Hindlimb muscle (tissue), 1 donor: ENCODE measurements around the gene DNASE1L1. TPM values are rescaled to one million over a fixed set of nuclear protein-coding genes. Genes with fewer than 3 reads are reported as not detected.

Experiments
- DNase-seq: peaks from one replicate; pipeline ENCODE4 v3.0.0-alpha.2; 2013
- polyA plus RNA-seq: library from polyadenylated mRNA; unstranded; fragments of 120-200 nt; gene quantifications from one replicate; pipeline ENCODE4 v1.2.1, GENCODE V29; 2013; ENCODE audit not compliant: insufficient read length

The DNASE1L1 gene
- polyA plus RNA-seq, 1 donor = 44.6 TPM

DNA sequence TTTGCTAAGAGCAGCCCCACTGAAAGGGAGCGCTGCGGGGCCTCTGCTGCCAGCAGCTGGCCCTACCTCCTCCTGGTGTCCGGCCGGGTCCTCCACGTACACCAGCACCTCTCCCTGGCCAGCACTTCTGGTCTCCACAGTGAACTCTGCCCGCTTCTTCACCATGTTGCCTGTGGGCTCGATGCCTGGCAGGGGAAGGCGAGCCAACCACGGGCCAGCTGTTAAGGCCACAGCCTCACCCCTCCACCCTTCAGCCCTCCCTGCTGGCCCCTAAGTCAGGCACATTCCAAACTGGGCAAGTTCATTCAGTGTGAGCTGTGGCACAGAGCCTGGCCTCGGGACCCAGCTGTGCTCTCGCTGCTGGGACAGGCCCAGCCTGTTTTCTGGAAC is 42.4 kb downstream of the DNASE1L1 start:
- DNase-seq = no peak

DNA sequence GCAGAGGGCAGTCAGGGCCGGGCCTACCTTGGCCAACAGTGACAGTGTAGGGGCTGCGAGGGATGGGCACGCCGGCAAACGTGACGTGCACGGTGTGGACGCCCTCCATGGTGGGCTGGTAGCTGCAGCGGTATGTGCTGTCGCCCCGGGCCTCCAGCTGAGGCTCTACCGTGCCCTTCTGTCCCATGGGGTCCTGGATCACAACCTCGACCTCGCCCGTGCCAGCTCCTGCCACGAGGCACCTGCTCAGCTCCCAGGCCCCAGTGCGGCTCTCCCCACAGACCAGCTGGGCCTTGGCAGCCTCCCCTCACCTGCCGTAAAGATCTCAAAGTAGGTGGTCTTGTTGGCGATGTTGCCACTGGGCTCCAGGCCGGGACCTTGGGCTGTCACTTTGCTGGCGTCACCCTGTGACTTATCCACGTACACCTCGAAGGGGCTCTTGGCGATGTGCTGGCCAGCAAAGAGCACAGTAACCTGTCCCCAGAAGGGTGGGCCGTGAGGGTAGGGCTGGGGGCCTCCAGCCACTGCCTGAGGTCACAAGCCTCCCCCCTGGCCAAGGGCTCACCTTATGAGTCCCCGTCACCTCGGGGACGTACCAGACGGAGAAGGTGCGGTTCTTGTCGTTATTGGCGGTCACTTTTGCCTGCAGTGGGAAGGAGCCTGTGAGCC is 42.9 kb downstream of the DNASE1L1 start:
- no peak for DNase-seq

DNA sequence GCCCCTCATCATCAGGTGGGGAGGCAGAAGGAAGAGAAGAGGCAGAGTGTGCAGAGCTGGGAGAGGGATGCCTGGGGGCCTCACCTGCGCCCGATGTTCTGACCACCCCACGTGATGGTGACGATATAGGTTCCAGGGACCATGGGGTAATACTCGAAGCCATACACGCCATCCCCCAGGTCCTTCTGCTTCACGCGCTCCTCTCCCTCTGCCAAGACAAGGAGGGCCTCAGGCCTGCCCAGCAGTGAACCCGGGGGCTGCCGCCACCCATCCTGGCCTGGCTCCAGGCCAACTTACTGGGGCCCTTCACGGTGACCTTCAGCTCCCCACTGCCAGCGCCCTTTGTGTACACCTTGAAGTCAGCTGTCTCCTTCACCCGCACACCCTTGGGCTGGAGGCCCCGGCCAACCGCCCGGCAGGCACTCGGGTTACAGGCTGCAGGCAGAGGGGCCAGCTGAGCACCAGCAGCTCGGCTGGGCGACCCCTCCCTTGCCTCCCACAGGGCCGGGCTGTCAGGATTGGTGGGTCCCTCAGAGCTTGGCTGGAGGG is 43.9 kb downstream of the DNASE1L1 start:
- DNase-seq = no peak

DNA sequence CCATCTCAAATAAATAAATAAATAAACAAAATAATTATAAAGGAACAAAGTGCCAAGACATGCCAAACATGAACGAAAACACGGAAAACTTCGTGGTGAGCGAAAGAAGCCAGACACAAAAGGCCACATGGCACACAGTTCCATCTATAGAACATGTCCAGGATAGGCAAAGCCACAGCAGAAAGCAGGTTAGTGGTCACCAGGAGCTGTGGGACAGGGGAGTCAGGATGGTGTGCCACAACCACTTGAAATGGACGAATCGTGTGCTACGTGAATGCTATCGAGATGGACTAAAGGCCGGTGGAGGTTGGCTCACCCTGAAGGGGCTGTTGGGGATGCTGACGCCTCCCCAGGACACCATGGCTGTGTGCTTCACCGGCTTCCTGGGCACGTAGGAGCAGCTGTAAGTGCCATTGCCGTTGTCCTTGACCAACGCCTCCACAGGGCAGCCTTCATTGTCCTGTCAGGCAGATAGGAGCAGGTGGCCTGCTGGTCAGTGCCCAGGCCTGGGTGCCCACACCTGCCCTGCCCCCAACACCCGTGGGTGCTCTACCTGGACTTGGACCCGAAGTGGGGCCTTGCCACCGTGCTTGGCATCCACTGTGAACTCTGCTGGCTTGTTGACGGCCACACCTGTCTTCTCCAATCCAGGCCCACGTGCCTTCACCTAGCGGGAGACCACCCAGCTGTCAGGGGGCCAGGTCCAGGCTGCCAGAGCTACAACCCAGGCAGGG is 45.2 kb downstream of the DNASE1L1 start:
- DNase-seq = no peak

DNA sequence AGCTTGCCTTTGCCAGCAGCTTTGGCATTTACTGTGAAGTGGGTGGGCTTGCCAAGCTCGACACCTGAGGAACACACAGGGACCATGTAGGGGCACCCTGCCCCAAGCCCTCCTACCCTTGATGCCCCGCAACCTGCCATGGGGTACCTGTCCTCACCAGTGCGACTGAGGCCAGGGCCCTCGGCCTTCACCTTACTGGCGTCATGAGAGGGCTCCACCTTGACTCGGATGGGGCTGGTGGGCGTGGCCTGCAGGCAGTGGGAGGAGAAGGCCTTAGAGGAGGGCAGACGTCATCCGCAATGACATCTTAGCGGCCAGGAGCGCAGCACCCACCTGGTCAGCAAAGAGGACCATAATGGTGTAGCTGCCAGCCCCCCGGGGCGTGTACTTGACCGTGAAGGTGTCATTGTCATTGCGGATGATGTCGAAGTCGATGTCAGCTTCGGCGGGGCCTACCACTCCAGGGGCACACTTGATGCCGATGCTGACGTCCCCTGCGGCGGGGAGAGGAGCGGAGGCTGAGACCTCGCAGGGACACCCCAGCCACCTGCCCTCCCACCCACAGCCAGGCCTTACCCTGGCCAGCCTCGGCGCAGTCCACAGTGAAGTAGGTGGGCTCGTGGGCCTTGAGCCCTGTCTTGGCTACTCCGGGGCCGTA is 46.8 kb downstream of the DNASE1L1 start:
- DNase-seq = no peak

DNA sequence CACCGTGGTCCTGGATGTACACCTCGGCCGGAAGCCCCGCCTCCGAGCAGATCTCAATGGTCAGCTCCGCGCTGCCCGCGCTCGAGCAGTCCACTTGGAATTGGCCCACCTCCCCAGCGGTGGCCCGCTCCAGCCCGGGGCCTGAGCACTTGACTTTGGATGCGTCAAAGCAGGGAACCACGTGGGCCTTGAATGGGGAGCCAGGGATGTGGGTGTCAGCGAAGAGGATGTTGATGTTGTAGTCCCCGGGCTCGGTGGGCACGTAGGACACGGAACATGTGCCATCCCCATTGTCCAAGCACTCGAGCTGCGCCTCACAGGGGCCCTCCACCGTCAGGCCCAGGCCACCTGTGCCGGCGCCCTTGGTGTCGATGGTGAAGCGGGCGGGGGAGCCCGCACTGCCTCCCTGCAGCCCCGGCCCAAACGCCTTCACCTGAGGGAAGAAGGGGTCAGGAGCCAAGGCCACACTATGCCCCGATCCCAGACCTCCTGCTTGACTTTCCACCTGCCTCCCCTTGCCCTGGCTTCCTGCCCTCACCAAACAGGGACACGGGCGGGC is 48.8 kb downstream of the DNASE1L1 start:
- DNase-seq = no peak

DNA sequence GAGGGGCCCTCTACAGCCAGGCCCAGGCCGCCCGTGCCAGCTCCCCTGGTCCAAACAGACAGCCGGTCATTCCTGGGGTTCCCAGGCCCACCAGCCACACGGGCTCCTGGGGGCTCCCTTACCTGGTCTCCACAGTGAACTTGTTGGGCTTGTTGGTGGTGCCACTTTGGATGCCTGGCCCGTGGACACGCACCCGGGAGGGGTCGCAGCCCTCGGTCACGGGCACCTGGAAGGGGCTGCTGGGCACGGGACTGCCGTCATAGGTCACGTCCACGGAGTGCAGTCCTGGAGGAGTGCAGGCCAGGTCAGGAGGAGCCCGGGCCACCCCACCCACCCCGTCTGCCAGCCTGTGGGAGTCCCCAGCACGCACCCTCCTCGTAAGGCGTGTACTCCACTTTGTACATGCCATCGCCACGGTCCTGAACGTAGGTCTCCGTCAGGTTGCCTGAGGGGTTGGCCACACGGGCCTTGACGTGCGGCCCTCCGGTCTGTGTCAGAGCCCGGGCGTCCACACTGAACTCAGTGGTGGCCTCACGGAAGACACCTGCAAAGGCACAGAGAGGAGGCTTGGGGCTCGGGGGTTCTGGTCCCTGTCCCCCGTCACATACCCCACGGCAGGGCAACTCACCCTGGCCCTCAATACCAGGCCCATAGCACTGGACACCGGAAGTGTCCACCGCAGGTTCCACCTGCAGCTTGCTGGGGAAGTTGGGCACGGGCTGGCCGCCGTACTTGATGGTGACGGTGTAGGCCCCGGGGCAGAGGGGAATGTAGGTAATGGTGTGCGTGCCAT is 49.5 kb downstream of the DNASE1L1 start:
- DNase-seq = no peak

DNA sequence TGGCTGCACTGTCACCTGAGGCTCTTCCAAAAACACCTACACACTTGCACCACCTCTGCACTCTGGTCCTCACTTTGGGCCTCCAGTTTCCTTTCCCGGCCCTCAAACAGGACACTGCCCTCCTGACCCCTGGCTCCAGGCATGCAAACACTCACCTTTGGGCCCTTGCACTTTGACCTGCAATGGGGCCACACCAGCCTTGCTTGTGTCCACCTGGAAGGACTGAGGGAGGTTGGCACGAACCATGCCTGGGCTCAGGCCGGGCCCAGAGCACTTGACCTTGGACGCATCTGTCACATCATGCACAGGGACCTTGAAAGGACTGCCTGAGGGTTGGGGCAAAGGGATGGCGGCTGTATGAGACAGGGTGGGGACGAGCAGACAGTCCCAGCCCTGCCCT is 50.2 kb downstream of the DNASE1L1 start:
- DNase-seq = no peak

DNA sequence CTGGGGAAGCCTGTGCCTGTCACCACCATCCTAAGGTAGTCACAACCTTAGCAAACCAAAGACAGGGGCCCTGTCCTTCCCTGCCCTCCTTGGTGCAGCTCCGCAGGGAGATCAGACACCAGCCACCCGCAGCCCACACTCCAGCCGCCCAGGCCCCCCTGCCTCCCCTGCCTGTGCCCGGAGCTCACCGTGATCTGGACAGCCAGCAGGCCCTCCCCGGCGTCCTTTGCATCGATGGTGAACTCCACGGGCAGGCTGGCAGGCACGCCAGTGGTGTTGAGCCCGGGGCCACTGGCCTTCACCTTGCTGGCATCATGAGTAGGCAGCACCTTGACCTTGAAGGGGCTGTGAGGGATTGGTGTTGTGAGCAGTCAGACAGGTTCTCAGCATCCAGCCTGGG is 51.0 kb downstream of the DNASE1L1 start:
- no peak for DNase-seq

DNA sequence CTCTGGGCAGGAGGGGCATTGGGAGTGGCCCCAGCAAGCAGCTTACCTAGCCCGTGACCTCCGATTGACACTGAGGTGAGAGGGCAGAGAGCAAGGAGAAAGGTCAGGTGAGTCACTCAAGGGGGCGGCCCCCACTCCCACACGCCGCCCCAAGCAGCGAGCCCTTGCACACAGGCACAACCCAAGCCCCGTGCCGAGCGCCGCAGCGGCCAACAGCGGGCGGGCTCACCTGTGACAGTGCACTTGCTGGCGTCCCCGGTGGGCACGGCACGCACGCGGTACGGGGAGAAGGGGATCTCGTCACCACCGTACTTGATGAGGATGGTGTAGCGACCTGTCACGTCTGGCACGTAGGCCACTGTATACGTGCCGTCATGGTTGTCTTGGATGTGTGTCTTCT is 51.8 kb downstream of the DNASE1L1 start:
- DNase-seq = no peak

DNA sequence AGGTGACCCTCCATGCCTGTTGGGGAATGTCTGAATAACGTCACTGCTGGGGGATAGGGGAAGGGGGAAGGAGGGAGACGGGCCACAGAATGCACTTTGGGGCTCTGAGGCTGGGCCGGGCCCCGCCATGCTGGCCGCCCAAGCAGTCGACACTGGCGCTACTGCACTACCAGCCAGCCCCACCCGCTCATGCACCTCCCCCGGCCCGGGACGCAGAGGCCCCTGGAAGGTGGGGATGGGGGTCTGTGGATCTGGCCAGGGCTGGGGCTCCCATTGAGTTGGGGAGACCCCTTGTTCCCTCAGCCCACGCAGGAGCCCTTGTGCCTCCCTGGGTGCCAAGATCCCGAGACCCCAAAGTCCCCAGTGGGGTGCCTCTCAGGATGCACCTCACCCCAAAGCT is 52.5 kb downstream of the DNASE1L1 start:
- DNase-seq = no peak

DNA sequence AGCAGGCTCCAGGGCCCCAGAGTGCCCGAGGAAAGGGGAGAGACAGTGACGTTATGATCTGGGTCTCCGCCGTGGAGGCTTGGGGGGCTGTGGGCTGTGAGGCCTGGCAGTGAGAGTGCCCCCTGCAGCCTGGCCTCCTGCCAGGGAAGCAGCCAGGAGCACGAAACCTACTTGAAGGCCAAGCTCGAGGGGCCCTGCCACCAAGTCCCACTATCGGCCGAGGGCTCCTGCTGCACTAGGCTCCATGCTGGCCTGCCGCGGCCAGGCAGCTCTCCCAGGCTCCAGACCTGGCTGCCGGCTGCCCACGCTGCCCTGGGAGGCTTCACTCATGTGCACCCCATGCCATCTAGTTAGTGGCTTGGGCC is 53.3 kb downstream of the DNASE1L1 start:
- DNase-seq = no peak

DNA sequence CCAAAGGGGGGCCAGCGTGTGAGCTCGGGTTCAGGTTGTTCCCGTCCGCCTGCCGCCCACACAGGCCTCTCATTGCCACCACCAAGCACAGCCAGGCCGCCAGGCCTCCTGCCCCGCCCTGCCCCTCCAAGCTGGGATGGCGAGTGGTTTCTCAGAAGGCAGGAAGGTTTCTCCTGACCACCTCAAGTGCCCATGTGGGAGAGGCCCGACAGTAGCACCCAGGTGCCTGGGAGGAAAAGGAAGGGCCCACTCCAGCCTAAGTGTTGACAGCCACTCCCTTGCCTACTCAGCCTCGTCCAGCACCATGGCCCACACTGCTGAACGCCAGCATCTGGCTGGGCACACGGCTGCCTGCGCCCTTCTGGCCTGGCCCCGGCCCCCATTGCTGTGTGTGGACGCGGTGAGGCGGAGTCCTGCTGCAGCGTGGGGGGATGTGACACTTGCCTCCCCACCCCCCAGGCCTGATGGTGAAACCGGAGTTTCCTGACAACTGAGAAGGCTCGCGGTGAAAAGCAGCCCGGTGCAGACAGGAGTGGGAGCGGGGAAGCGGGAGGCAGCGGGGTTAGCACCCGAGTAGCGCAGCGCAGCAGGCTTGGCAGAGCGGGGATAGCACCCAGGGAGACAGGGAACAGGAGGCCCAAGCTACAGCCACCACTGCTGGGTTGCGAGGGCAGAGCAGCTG is 53.8 kb downstream of the DNASE1L1 start:
- DNase-seq = no peak

DNA sequence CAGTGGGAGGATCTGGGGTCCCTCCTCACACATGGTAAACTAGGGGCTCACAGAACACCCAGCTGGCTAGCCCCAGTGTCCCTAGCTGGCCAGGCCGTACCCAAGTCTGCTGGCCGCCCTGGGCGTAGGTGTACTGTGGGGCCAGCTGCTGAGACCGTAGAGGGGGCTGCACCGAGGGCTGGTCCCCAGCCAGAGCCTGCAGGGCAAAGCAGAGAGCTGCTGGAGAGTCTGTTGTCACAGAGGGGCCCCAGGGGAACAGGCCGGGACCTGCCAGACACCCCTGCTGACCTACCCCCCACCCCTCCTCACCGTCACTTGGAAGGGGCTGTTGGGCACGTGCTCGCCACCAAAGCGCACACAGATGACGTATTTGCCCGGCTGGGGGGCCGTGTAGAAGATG is 54.5 kb downstream of the DNASE1L1 start:
- no peak for DNase-seq

DNA sequence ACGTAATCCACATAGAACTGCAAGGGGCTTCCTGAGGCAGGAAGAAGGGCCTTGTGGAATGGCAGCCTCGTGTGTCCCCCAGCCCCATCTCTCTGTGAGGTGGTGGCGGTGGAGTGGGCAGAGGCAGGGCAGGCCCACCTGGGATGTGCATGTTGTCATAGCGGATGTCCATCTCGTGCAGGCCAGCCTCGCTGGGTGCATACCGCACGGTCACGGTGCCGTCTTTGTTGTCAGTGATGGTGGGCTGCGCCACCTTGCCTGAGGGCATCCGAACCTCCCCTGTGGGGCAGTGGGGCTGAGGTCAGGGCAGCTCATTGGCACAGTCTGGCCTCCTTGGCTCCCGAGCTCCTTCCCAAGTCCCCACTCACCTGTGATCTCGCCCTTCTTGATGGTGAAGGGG is 55.0 kb downstream of the DNASE1L1 start:
- DNase-seq = no peak

DNA sequence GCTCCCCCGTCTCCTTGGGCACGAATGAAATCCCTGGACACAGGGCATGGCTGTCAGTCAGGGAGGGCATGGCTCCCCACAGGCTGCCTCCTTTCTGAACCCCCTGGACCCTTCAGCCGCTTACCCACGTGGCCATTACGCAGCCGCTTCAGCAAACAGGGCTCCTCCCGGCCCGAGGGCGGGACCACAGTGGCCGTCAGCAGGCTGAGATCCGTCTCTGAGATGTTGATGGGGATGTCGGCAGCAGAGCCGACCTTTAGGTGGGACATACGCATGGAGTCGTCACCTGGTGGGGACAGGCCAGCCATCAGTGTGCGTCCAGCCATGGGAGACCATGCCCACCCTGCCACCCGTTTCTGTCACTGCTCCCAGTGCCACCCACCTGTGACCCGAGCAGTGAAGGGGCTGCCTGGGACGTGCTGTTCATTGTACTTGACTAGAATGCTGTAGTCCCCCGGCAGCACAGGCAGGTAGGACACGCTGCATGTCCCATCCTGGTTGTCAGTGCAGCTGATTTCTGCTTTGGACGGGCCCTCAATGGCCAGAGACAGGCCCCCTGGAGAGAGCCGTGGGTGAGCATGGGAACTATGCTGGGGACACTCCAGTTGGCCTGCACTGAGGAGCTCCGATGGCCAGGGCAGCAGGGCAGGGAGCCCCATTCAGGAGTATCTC is 55.7 kb downstream of the DNASE1L1 start:
- DNase-seq = no peak

DNA sequence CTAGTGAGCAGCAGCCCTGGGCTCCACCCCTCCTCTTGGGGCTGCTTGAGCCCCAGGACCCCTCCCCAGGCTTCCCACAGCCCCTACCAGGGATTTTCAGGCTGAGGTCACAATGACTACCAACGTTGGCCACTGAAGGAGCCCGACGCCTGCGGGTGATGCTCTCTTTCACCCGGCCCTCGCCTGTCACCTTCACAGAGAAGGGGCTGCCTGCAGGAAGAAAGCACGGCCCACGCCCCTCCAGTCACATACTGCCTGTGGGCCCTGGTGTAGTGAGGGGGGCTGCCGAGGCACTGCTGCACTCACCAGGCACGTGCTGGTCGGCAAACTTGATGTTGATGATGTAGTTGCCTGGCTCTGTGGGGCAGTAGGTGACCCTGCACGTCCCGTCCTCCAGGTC is 56.6 kb downstream of the DNASE1L1 start:
- DNase-seq = no peak

DNA sequence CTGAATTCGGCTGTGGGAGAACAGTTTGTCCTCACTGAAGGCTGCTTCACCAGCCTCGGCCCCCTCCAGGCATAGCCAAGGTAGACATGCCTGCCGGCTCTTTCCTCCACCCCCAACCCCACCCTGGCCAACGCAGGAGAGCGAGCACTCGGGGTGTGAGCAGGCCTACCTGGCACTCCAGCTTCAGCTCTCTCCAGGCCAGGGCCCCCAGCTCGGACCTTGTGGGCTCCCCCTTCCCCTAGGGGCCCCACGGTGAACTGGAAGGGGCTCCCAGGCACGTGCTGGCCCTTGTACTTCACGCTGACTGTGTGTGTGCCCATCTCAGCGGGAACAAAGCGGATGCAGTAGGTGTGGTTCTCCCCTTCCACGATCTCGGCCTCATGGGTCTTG is 57.0 kb downstream of the DNASE1L1 start:
- DNase-seq = no peak
